Left lung (tissue), 10 donors: ENCODE results near the gene SOX6. TPM values are rescaled to one million over a fixed set of nuclear protein-coding genes. Genes with fewer than 3 reads are reported as not detected.

ENCODE experiments used
- ATAC-seq: fragments of 200-7000 bp; cut with Tn5 transposase; one replicate; pipeline ENCODE4 v1.9.1; 2020; ENCODE audit warnings: moderate library complexity
- DNase-seq, 4 donors: peaks; one replicate each; pipeline ENCODE4 v3.0.0-alpha.2; 2013 to 2020
- H3K27ac ChIP-seq, 2 donors: fragments of 200-600 bp; sonication (generic) in 1 of 2; one replicate each; pipeline versions ENCODE4 v1.5.0 to v1.8.0; 2020 to 2021
- H3K27me3 ChIP-seq, 2 donors: fragments of 200-600 bp; sonication (generic) in 1 of 2; one replicate each; pipeline versions ENCODE4 v1.5.0 to v1.8.0; 2020 to 2021
- H3K36me3 ChIP-seq, 2 donors: fragments of 200-600 bp; sonication (generic) in 1 of 2; one replicate each; pipeline versions ENCODE4 v1.5.0 to v1.8.0; 2020 to 2021
- H3K4me1 ChIP-seq, 2 donors: fragments of 200-600 bp; one replicate each; pipeline ENCODE4 v1.8.0; 2021
- H3K4me3 ChIP-seq, 2 donors: fragments of 200-600 bp; sonication (generic) in 1 of 2; one replicate each; pipeline versions ENCODE4 v1.5.0 to v1.8.0; 2020 to 2021; ENCODE audit warnings: mild to moderate bottlenecking in 1 of 2
- H3K9me3 ChIP-seq, 2 donors: fragments of 200-600 bp; sonication (generic) in 1 of 2; one replicate each; pipeline versions ENCODE4 v1.5.0 to v1.8.0; 2020 to 2021
- CTCF ChIP-seq, 2 donors: fragments of 200-600 bp; sonication (generic) in 1 of 2; IDR thresholded peaks; one replicate each; pipeline versions ENCODE4 v1.5.0 to v1.8.0; 2021; ENCODE audit warnings: antibody characterized with exemption in 2 of 2
- intact Hi-C, 2 donors: fragments of 100-400 bp; cut with DNase I; formaldehyde crosslinking; loops; one replicate each; pipeline versions ENCODE4 v1.11.2 to v1.14.2; 2022
- polyA plus RNA-seq, 6 donors: library from polyadenylated mRNA; unstranded; fragments of 120-200 nt; gene quantifications; one replicate each; pipeline ENCODE4 v1.2.1, GENCODE V29; 2013; ENCODE audit not compliant: insufficient read length in 6 of 6
- total RNA-seq, 2 donors: library from RNA; stranded (reverse); fragmentation: NEBNext Ultra II Directional; extraction: Animal tissue kit (Norgen Biotek cat#: 25700); gene quantifications; one replicate each; pipeline ENCODE4 v1.2.1, GENCODE V29; 2021
- donor health status: DM: no; HTN: yes; CAD: no.
- donor health status: DM: no; HTN: no; CAD: no.

SOX6 gene
- total and polyA plus RNA-seq, 8 donors, result 4.7 to 20.5 (median 15.6) TPM

- Histone ChIP-seq H3K9me3 (no peaks in the 10 kb centered on the region), H3K4me1 (no peaks in the 10 kb centered on the region), H3K27ac (no peak overlapping the region), H3K4me3 (no peak overlapping the region), H3K36me3 (no peaks in the 10 kb centered on the region), H3K27me3 (no peaks in the 10 kb centered on the region)
- no peak for ATAC-seq
- no peak for TF ChIP-seq CTCF (IDR thresholded peaks at IDR 0.05)
- intact Hi-C loops, result no loop called here
- DNase-seq, result no peak
Observed at GRCh38 chr11:16276251-16276650, 80.1 kb downstream of the SOX6 start.

GRCh38 chr11:16271258-16271657 lies 85.1 kb downstream of the SOX6 start:
- no peaks in the 10 kb centered on the region for H3K4me1 ChIP-seq

GRCh38 chr11:16266021-16266420 lies 90.3 kb downstream of the SOX6 start:
- Histone ChIP-seq H3K4me1 (no peaks in the 10 kb centered on the region), H3K27ac (no peak overlapping the region), H3K9me3 (peaks cover 0 to 7% of the 10 kb centered on the region in 2 donors), H3K4me3 (no peak overlapping the region), H3K27me3 (no peaks in the 10 kb centered on the region), H3K36me3 (no peaks in the 10 kb centered on the region)
- TF ChIP-seq CTCF (IDR thresholded peaks at IDR 0.05), result no peak
- ATAC-seq, result no peak
- no peak for DNase-seq
- intact Hi-C loops, result no loop called here

More at GRCh38 chr11:16271258-16271657, 85.1 kb downstream of the SOX6 start:
- Histone ChIP-seq H3K36me3 (no peaks in the 10 kb centered on the region), H3K9me3 (peaks cover 0 to 3% of the 10 kb centered on the region in 2 donors), H3K27me3 (no peaks in the 10 kb centered on the region), H3K27ac (no peak overlapping the region), H3K4me3 (no peak overlapping the region)
- intact Hi-C loops, result no loop called here
- ATAC-seq (no peak), DNase-seq (no peak)
- TF ChIP-seq CTCF (IDR thresholded peaks at IDR 0.05), result no peak

GRCh38 chr11:16265022-16265421 lies 91.3 kb downstream of the SOX6 start:
- no peak for TF ChIP-seq CTCF (IDR thresholded peaks at IDR 0.05)
- H3K27me3 ChIP-seq, result no peaks in the 10 kb centered on the region
- DNase-seq (no peak), ATAC-seq (no peak)
- no peak overlapping the region for H3K27ac ChIP-seq
- no peak overlapping the region for H3K4me3 ChIP-seq
- peaks cover 0 to 7% of the 10 kb centered on the region in 2 donors for H3K9me3 ChIP-seq
- intact Hi-C loops, result no loop called here
- H3K36me3 ChIP-seq, result no peaks in the 10 kb centered on the region
- H3K4me1 ChIP-seq, result no peaks in the 10 kb centered on the region

GRCh38 chr11:16262645-16262955 lies 93.7 kb downstream of the SOX6 start:
- intact Hi-C loops, result no loop called here
- Histone ChIP-seq H3K27me3 (no peaks in the 10 kb centered on the region), H3K36me3 (no peaks in the 10 kb centered on the region), H3K9me3 (peaks cover 0 to 3% of the 10 kb centered on the region in 2 donors), H3K27ac (no peak overlapping the region), H3K4me1 (no peaks in the 10 kb centered on the region), H3K4me3 (no peak overlapping the region)
- ATAC-seq (no peak), DNase-seq (no peak)
- no peak for TF ChIP-seq CTCF (IDR thresholded peaks at IDR 0.05)
